HepG2 (cell line): Measurements from ENCODE around the gene DIRAS1. TPM values are rescaled to one million over a fixed set of nuclear protein-coding genes. Genes with fewer than 3 reads are reported as not detected.

Source experiments
- ATAC-seq: fragments of 200-7000 bp; cut with Tn5 transposase; 3 replicates; pipeline ENCODE4 v1.9.1; 2020; ENCODE audit warnings: mild to moderate bottlenecking, moderate library complexity
- BruUV-seq: library from RNA; stranded (reverse); fragments of 400-500 nt; replicated peaks from 2 replicates; lab custom pipeline; 2021; lab: Mats Ljungman, UMichigan
- CTCF ChIA-PET: fragments of 300-600 bp; formaldehyde crosslinking; extraction: SDS; loops from one replicate; lab custom pipeline; 2021; ENCODE audit warnings: low total read pairs, inconsistent platforms, low intra/inter-chr PET ratio; lab: Yijun Ruan, JAX
- POLR2A ChIA-PET: fragments of 350-600 bp; sonication (Branson Sonifier 250); formaldehyde crosslinking; loops from one replicate; lab custom pipeline; 2020; ENCODE audit warnings: antibody characterized with exemption, inconsistent platforms; lab: Yijun Ruan, JAX
- DNase-seq: peaks from one replicate; pipeline ENCODE4 v3.0.0-alpha.2; 2015; ENCODE audit warnings: low spot score
- FAIRE-seq: peaks from 3 replicates; lab custom pipeline; 2011; peaks lifted over from hg19 to GRCh38; lab: Jason Lieb, UNC
- H2AFZ ChIP-seq: one replicate; pipeline ENCODE4 v1.6.1; 2011; ENCODE audit warnings: low read length, inconsistent platforms
- H3K27ac ChIP-seq: fragments of 300-600 bp; 3 replicates; pipeline ENCODE4 v1.8.0; 2011; ENCODE audit warnings: mixed run types, mild to moderate bottlenecking, mixed read lengths, low read length, inconsistent platforms; ENCODE audit not compliant: insufficient read depth; ENCODE audit errors: extremely low read length
- H3K27me3 ChIP-seq, 2 experiments: fragments of 200-600 bp in 1 of 2; 2 replicates in 1 of 2; 3 replicates in 1 of 2; pipeline versions ENCODE4 v1.6.0 to v1.8.0; 2011; ENCODE audit warnings: low read length in 2 of 2, mild to moderate bottlenecking in 2 of 2, moderate library complexity in 2 of 2, inconsistent platforms in 1 of 2; ENCODE audit not compliant: insufficient read depth in 2 of 2, control insufficient read depth in 1 of 2
- H3K36me3 ChIP-seq, 2 experiments: fragments of 200-600 bp in 1 of 2; replicated peaks in 1 of 2; 2 replicates in 1 of 2; 3 replicates in 1 of 2; pipeline versions ENCODE4 v1.5.1 to v1.8.0; 2011; ENCODE audit warnings: low read length in 2 of 2, inconsistent platforms in 1 of 2; ENCODE audit not compliant: insufficient read depth in 2 of 2, control insufficient read depth in 1 of 2
- H3K4me1 ChIP-seq: 2 replicates; pipeline ENCODE4 v1.5.1; 2012; ENCODE audit warnings: low read length, inconsistent platforms; ENCODE audit not compliant: insufficient read depth
- H3K4me2 ChIP-seq: 2 replicates; pipeline ENCODE4 v1.6.0; 2011; ENCODE audit warnings: low read depth, low read length, inconsistent platforms
- H3K4me3 ChIP-seq, 3 experiments: fragments of 200-600 bp in 1 of 3; sonication (generic), shearing (Covaris generic) in 1 of 3; replicated peaks in 1 of 3; 2 replicates each; pipeline ENCODE4 v1.5.1; 2011 to 2016; ENCODE audit warnings: low read length in 3 of 3, inconsistent platforms in 2 of 3, low read depth in 2 of 3, mild to moderate bottlenecking in 2 of 3, control low read depth in 1 of 3, mixed read lengths in 1 of 3; ENCODE audit not compliant: insufficient read depth in 1 of 3
- H3K79me2 ChIP-seq: one replicate; pipeline ENCODE4 v1.6.1; 2011; ENCODE audit warnings: low read length, inconsistent platforms; ENCODE audit not compliant: insufficient read depth
- H3K9ac ChIP-seq: 2 replicates; pipeline ENCODE4 v1.6.0; 2011; ENCODE audit warnings: mild to moderate bottlenecking, low read depth, low read length, inconsistent platforms; ENCODE audit not compliant: insufficient read depth
- H3K9me3 ChIP-seq: 2 replicates; pipeline ENCODE4 v1.5.1; 2012; ENCODE audit warnings: mild to moderate bottlenecking, low read length
- H4K20me1 ChIP-seq: 2 replicates; pipeline ENCODE4 v1.6.0; 2011; ENCODE audit warnings: inconsistent platforms, mild to moderate bottlenecking, low read length, moderate library complexity; ENCODE audit not compliant: insufficient read depth
- AHR ChIP-seq: IDR thresholded peaks from 2 replicates; pipeline ENCODE4 v1.6.1; 2018; ENCODE audit warnings: missing genetic modification reagents, missing compliant biosample characterization
- CBX5 ChIP-seq: sonication (generic); formaldehyde crosslinking; IDR thresholded peaks from 2 replicates; pipeline ENCODE4 v1.4.0; 2020; ENCODE audit warnings: missing genetic modification reagents, borderline replicate concordance
- DR1 ChIP-seq: sonication (generic); formaldehyde crosslinking; IDR thresholded peaks from 2 replicates; pipeline ENCODE4 v1.8.0; 2021; ENCODE audit warnings: mild to moderate bottlenecking, missing genetic modification reagents, inconsistent platforms
- FOXO1 ChIP-seq: sonication (generic); formaldehyde crosslinking; IDR thresholded peaks from 2 replicates; pipeline ENCODE4 v1.4.0; 2020; ENCODE audit warnings: missing genetic modification reagents
- FOXP1 ChIP-seq, 2 experiments: fragments of 450-650 bp in 1 of 2; IDR thresholded peaks; 2 replicates each; pipeline ENCODE4 v1.6.1; 2017 to 2018; ENCODE audit warnings: antibody characterized with exemption in 1 of 2
- HNF4A ChIP-seq: sonication (generic); formaldehyde crosslinking; IDR thresholded peaks from 2 replicates; pipeline ENCODE4 v1.4.0; 2020; ENCODE audit warnings: missing genetic modification reagents
- KDM5A ChIP-seq: fragments of 200-600 bp; sonication (generic); IDR thresholded peaks from 2 replicates; pipeline ENCODE4 v1.7.0; 2018; ENCODE audit warnings: antibody characterized with exemption, mild to moderate bottlenecking, low read length, borderline replicate concordance
- KMT2B ChIP-seq: IDR thresholded peaks from 2 replicates; pipeline ENCODE4 v1.6.1; 2016; ENCODE audit warnings: missing genetic modification reagents, missing compliant biosample characterization
- NFYB ChIP-seq: sonication (generic); formaldehyde crosslinking; IDR thresholded peaks from 2 replicates; pipeline ENCODE4 v1.4.0; 2020; ENCODE audit warnings: missing genetic modification reagents
- NR2F6 ChIP-seq, 2 experiments: IDR thresholded peaks; 2 replicates each; pipeline ENCODE4 v1.6.1; 2016; ENCODE audit warnings: antibody characterized with exemption in 1 of 2, mild to moderate bottlenecking in 1 of 2
- PAWR ChIP-seq: sonication (generic); formaldehyde crosslinking; IDR thresholded peaks from 2 replicates; pipeline ENCODE4 v1.4.0; 2020; ENCODE audit warnings: missing genetic modification reagents, mild to moderate bottlenecking, borderline replicate concordance
- RARA ChIP-seq: IDR thresholded peaks from 2 replicates; pipeline ENCODE4 v1.6.1; 2016; ENCODE audit warnings: missing genetic modification reagents, missing compliant biosample characterization
- TRIM24 ChIP-seq: sonication (generic); formaldehyde crosslinking; IDR thresholded peaks from 2 replicates; pipeline ENCODE4 v1.8.0; 2022; ENCODE audit warnings: mild to moderate bottlenecking, missing genetic modification reagents
- ZNF121 ChIP-seq: sonication (generic); formaldehyde crosslinking; IDR thresholded peaks from 2 replicates; pipeline ENCODE4 v1.5.0; 2020; ENCODE audit warnings: mild to moderate bottlenecking, missing genetic modification reagents
- ZNF354B ChIP-seq: sonication (generic); formaldehyde crosslinking; IDR thresholded peaks from 2 replicates; pipeline ENCODE4 v1.8.0; 2022; ENCODE audit warnings: mild to moderate bottlenecking, missing genetic modification reagents
- ZNF572 ChIP-seq: sonication (generic); formaldehyde crosslinking; IDR thresholded peaks from 2 replicates; pipeline ENCODE4 v1.5.1; 2020; ENCODE audit warnings: mild to moderate bottlenecking, missing genetic modification reagents
- ZNF619 ChIP-seq: sonication (generic); formaldehyde crosslinking; IDR thresholded peaks from 2 replicates; pipeline ENCODE4 v1.4.0; 2020; ENCODE audit warnings: mild to moderate bottlenecking, missing genetic modification reagents
- WGBS: methylation state at CpG from one replicate; pipeline ENCODE4 v1.1.6; 2017; ENCODE audit warnings: low lambda C conversion rate; 5-methylcytosine and 5-hydroxymethylcytosine counted together
- in situ Hi-C: cut with HindIII; loops from 2 replicates; pipeline ENCODE4 v1.10.0; 2017; ENCODE audit warnings: low pct_unique_long_range_greater_than_20kb; ENCODE audit not compliant: extremely low pct_ligation_motif_present
- intact Hi-C: fragments of 100-400 bp; cut with micrococcal nuclease; formaldehyde crosslinking; loops from one replicate; pipeline ENCODE4 v1.10.0; 2022; ENCODE audit not compliant: unreplicated experiment
- polyA plus RNA-seq, 8 experiments: library from polyadenylated mRNA; depleted of rRNA in 3 of 8; stranded (reverse) in 7 of 8; unstranded in 1 of 8; fragments of >200 nt; fragmentation: Illumina TruSeq in 4 of 8; extraction: Trizol in 4 of 8; gene quantifications; 2 replicates each; pipeline versions ENCODE4 v1.2.1 to v1.2.3, GENCODE V29; 2011 to 2016; ENCODE audit warnings: low read depth in 4 of 8, missing spikeins in 1 of 8, mixed read lengths in 1 of 8; ENCODE audit not compliant: insufficient read depth in 1 of 8
- total RNA-seq, 5 experiments: library from RNA; depleted of rRNA; stranded (reverse); fragments of >200 nt; fragmentation: Illumina TruSeq; extraction: Trizol; gene quantifications; 2 replicates each; pipeline ENCODE4 v1.2.3, GENCODE V29; 2016; ENCODE audit warnings: low read depth in 1 of 5
- TF ChIP-seq, protein P1 (sequence below): sonication (generic); formaldehyde crosslinking; IDR thresholded peaks from 2 replicates; pipeline ENCODE4 v1.4.0; 2020; ENCODE audit warnings: missing genetic modification reagents
- TF ChIP-seq, protein P2 (sequence below): sonication (generic); IDR thresholded peaks from 2 replicates; pipeline ENCODE4 v1.6.1; 2016; ENCODE audit warnings: low read depth, borderline replicate concordance
- TF ChIP-seq, protein P3 (sequence below): sonication (generic); formaldehyde crosslinking; IDR thresholded peaks from 2 replicates; pipeline ENCODE4 v1.4.0; 2020; ENCODE audit warnings: missing genetic modification reagents, borderline replicate concordance

Gene DIRAS1
- total and polyA plus RNA-seq, 2 of the 13 experiments (the other 11 are each of a cell fraction or from before 2014, with no cell fraction given), result 0.97 to 1.8 TPM

DNA sequence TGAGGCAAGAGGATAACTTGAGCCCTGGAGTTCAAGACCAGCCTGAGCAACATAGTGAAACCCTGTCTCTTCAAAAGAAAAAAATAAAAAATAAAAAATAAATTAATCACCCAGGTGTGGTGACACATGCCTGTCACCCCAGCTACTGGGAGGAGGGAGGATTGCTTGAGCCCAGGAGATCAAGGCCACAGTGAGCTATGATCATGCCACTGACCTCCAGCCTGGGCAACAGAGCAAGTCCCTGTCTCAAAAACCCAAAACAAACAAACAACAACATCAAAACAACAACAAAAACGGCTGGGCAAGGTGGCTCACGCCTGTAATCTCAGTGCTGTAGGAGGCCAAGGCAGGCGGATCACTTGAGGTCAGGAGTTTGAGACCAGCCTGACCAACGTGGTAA is 22.9 kb upstream of the DIRAS1 start:
- intact Hi-C loops, result no loop called here
- H3K4me3 ChIP-seq, result no peak overlapping the region
- no peaks in the 10 kb centered on the region for H3K36me3 ChIP-seq
- ATAC-seq, result no peak
- in situ Hi-C loops, result no loop called here
- no peaks in the 10 kb centered on the region for H3K9me3 ChIP-seq
- H4K20me1 ChIP-seq, result no peaks in the 10 kb centered on the region
- H3K4me1 ChIP-seq, result peaks cover 7% of the 10 kb centered on the region
- 4% methylated on average over 4 of the region's 4 CpGs for WGBS
- BruUV-seq, result no TSS peak
- H3K79me2 ChIP-seq, result peaks cover 3% of the 10 kb centered on the region
- FAIRE-seq, result no peak
- no peak overlapping the region for H2AFZ ChIP-seq
- ChIA-PET POLR2A (interaction anchor here (1.2 kb wide), 1 partner anchor 123 kb away, joined by 4 read pairs; the partner anchor contains the start of gene ZNF556), CTCF (interaction anchor here (1.6 kb wide), 1 partner anchor 96 kb away, joined by 5 read pairs; no protein-coding TSS in a partner anchor)
- DNase-seq, result no peak
- no peaks in the 10 kb centered on the region; a peak in 1 of 5 replicates for H3K27me3 ChIP-seq
- no peak overlapping the region for H3K9ac ChIP-seq
- no peak overlapping the region; the same call in 1 of the 2 replicates for H3K4me2 ChIP-seq
- H3K27ac ChIP-seq, result no peak overlapping the region
- TF ChIP-seq DR1 (CRISPR knock-in tag) (no peak), TRIM24 (CRISPR knock-in tag) (no peak), RARA (peak; percentile 54), FOXO1 (peak; percentile 31; the same call in 1 of the 2 replicates), NR2F6 (IDR thresholded peaks at IDR 0.05) (no peak), NR2F6 (CRISPR knock-in tag; IDR thresholded peaks at IDR 0.05) (0 out of 2 replicates have a peak, but pooled peaks have one; percentile 26), HNF4A (peak; percentile 37; the same call in 1 of the 2 replicates), FOXP1 (IDR thresholded peaks at IDR 0.05) (peak; percentile 77), FOXP1 (CRISPR knock-in tag; IDR thresholded peaks at IDR 0.05) (peak; percentile 93), ZNF121 (CRISPR knock-in tag) (peak; percentile 52; the same call in 1 of the 2 replicates), NFYB (CRISPR knock-in tag) (no peak), ZNF619 (CRISPR knock-in tag) (no peak), ZNF572 (CRISPR knock-in tag) (no peak), PAWR (CRISPR knock-in tag) (no peak), KMT2B (CRISPR knock-in tag) (no peak), ZNF354B (CRISPR knock-in tag) (no peak), AHR (CRISPR knock-in tag) (no peak), KDM5A (no peak), CBX5 (no peak)
- TF ChIP-seq, protein P1, sequence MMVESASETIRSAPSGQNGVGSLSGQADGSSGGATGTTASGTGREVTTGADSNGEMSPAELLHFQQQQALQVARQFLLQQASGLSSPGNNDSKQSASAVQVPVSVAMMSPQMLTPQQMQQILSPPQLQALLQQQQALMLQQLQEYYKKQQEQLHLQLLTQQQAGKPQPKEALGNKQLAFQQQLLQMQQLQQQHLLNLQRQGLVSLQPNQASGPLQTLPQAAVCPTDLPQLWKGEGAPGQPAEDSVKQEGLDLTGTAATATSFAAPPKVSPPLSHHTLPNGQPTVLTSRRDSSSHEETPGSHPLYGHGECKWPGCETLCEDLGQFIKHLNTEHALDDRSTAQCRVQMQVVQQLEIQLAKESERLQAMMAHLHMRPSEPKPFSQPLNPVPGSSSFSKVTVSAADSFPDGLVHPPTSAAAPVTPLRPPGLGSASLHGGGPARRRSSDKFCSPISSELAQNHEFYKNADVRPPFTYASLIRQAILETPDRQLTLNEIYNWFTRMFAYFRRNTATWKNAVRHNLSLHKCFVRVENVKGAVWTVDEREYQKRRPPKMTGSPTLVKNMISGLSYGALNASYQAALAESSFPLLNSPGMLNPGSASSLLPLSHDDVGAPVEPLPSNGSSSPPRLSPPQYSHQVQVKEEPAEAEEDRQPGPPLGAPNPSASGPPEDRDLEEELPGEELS (CRISPR knock-in tag), result peak; percentile 65
- TF ChIP-seq, protein P2, sequence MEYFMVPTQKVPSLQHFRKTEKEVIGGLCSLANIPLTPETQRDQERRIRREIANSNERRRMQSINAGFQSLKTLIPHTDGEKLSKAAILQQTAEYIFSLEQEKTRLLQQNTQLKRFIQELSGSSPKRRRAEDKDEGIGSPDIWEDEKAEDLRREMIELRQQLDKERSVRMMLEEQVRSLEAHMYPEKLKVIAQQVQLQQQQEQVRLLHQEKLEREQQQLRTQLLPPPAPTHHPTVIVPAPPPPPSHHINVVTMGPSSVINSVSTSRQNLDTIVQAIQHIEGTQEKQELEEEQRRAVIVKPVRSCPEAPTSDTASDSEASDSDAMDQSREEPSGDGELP, result no peak
- TF ChIP-seq, protein P3, sequence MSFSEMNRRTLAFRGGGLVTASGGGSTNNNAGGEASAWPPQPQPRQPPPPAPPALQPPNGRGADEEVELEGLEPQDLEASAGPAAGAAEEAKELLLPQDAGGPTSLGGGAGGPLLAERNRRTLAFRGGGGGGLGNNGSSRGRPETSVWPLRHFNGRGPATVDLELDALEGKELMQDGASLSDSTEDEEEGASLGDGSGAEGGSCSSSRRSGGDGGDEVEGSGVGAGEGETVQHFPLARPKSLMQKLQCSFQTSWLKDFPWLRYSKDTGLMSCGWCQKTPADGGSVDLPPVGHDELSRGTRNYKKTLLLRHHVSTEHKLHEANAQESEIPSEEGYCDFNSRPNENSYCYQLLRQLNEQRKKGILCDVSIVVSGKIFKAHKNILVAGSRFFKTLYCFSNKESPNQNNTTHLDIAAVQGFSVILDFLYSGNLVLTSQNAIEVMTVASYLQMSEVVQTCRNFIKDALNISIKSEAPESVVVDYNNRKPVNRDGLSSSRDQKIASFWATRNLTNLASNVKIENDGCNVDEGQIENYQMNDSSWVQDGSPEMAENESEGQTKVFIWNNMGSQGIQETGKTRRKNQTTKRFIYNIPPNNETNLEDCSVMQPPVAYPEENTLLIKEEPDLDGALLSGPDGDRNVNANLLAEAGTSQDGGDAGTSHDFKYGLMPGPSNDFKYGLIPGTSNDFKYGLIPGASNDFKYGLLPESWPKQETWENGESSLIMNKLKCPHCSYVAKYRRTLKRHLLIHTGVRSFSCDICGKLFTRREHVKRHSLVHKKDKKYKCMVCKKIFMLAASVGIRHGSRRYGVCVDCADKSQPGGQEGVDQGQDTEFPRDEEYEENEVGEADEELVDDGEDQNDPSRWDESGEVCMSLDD (CRISPR knock-in tag), result no peak
